BE2C (cell line): Measurements from ENCODE around the gene EML4.

Source experiments
- DNase-seq: peaks from one replicate; pipeline ENCODE4 v3.0.0-alpha.2; 2020
- H3K27me3 ChIP-seq: fragments of 250-450 bp; sonication (Bioruptor Pico); 2 replicates; pipeline ENCODE4 v1.5.1; 2020; ENCODE audit warnings: mild to moderate bottlenecking
- H3K36me3 ChIP-seq: fragments of 250-450 bp; sonication (Bioruptor Pico); 2 replicates; pipeline ENCODE4 v1.5.1; 2020; ENCODE audit warnings: mild to moderate bottlenecking
- H3K4me1 ChIP-seq: fragments of 250-450 bp; sonication (Bioruptor Pico); 2 replicates; pipeline ENCODE4 v1.5.1; 2020
- H3K4me3 ChIP-seq: 2 replicates; pipeline ENCODE4 v1.5.1; 2011; ENCODE audit warnings: low read depth, low read length
- H3K9me3 ChIP-seq: fragments of 250-450 bp; sonication (Bioruptor Pico); 2 replicates; pipeline ENCODE4 v1.5.1; 2020
- TF ChIP-seq, protein P1 (sequence below): IDR thresholded peaks from 2 replicates; pipeline ENCODE4 v1.5.1; 2012; ENCODE audit warnings: mild to moderate bottlenecking, low read depth, low read length

The EML4 gene

DNA sequence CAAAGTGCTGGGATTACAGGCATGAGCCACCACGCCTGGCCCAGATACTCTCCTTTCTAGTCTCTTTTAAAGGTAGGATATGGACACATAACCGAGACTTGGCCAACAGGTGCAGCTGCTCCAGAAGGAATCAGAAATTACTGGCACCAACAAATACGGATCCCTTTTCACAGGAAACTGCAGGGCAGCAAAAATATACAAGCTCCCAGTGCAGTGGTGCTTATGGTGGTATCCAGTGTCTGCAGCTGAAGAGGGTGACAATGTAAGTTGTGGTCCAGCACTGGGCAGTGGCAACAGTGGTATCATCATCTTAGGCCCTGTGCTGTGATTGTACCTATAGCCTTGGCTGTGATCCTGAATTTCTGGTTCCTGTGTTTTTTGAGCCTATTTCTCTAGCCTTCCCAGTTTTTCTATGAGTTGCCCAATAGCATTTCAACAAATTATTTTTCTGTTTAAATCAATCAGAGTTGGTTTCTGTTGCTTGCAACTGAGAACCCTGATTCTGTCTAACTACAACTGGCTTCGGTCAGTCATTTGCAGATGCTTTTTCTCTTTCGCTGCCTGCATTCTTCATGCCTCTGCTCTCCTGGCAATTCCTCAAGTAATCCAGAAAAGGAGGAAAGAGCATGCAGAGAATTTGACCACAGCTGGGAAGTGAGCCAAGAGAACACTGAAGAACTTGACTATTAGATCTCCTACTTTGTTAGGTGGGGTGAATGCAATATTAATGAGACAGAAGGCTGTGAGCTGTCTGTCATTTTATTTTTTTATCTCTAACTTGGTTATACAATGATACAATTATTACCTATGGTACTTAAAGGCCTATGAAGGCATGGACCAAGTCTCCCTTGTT is 30.8 kb upstream of the EML4 start:
- H3K27me3 ChIP-seq = no peaks in the 10 kb centered on the region
- DNase-seq = no peak
- no peaks in the 10 kb centered on the region for H3K9me3 ChIP-seq
- H3K4me1 ChIP-seq = peaks cover 48% of the 10 kb centered on the region
- TF ChIP-seq, protein P1, sequence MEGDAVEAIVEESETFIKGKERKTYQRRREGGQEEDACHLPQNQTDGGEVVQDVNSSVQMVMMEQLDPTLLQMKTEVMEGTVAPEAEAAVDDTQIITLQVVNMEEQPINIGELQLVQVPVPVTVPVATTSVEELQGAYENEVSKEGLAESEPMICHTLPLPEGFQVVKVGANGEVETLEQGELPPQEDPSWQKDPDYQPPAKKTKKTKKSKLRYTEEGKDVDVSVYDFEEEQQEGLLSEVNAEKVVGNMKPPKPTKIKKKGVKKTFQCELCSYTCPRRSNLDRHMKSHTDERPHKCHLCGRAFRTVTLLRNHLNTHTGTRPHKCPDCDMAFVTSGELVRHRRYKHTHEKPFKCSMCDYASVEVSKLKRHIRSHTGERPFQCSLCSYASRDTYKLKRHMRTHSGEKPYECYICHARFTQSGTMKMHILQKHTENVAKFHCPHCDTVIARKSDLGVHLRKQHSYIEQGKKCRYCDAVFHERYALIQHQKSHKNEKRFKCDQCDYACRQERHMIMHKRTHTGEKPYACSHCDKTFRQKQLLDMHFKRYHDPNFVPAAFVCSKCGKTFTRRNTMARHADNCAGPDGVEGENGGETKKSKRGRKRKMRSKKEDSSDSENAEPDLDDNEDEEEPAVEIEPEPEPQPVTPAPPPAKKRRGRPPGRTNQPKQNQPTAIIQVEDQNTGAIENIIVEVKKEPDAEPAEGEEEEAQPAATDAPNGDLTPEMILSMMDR = no peak
- H3K36me3 ChIP-seq = no peaks in the 10 kb centered on the region
- H3K4me3 ChIP-seq = no peak overlapping the region

DNA sequence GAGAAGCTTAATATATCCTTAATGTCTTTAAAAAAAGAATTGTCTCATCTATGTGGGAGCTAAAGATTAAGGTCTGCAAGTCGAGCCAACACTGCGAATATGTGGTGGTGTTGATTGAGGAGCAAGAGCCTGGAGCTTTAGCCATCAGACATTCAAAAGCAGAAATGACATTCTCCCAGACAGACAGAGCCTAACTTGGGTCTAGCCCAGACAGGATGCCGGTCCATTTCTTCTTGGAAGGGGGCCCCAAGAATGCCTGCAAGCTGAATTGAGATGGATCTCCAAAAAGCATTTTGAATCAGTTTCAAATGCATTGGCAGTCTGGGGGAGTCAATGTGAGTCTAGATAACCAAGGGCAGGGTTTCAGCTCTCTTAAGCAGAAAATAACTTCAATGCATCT is 30.1 kb upstream of the EML4 start:
- no peak for DNase-seq
- H3K9me3 ChIP-seq = no peaks in the 10 kb centered on the region
- H3K27me3 ChIP-seq = no peaks in the 10 kb centered on the region
- no peaks in the 10 kb centered on the region for H3K36me3 ChIP-seq
- no peak overlapping the region for H3K4me3 ChIP-seq
- H3K4me1 ChIP-seq = peaks cover 43% of the 10 kb centered on the region
- TF ChIP-seq, protein P1 = no peak

DNA sequence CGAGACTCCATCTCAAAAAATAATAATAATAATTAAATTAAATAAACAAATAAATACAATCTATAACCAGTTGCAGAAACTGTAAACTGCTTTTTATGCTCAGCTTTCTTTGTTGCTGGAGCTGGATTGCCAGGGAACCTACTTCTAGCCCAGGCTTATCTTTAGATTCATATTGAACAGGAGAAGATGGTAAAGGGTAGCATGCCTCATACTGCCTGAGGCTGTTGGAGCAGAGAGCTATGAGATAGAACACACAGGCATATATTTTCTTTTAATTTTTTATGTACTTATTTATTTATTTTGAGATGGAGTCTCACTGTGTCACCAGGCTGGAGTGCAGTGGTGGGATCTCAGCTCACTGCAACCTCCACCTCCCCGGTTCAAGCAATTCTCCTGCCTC is 28.7 kb upstream of the EML4 start:
- H3K27me3 ChIP-seq = no peaks in the 10 kb centered on the region
- H3K4me1 ChIP-seq = peaks cover 39% of the 10 kb centered on the region
- TF ChIP-seq, protein P1 = no peak
- peak; percentile 25 for DNase-seq
- H3K36me3 ChIP-seq = no peaks in the 10 kb centered on the region
- H3K4me3 ChIP-seq = no peak overlapping the region
- no peaks in the 10 kb centered on the region for H3K9me3 ChIP-seq

DNA sequence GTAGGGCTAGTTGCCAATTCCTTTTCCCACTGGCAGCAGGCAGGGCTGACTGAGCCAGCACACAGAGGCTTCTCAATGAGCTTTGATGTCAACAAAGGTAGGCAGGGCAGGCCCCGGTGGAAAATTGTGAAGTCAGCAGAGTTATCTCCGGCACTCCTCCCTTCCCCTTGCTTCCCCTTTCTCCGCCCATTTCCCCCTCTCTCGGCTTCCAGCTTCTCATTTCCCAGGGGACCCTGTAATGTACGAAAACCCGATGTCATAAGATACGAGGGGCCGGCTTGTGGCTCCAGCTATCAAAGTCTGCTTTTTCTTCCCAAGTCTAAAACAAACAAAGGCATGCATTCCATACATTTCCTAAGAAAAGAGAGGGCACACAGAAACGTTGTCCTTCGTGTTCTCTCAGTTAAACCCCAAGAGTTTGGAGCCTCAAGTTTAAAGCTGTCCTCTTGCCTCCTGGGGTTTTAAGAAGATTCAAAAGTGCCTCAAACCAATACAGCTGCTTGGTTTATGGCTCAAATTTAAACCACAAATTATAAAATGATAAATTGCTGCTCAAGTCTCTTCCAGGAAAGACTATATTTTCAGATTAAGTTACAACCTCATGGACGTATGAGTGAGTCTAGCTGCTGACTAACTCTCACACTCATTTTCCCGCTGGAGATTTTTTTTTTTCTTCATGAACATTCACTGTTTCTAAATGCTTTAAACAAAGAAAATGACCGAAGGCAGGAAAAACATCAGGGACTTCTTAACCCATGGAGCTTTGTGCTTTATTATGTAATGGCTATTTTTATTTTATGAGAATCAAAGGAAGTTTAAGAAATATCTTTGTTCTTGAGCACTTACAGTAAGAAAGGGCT is 27.2 kb upstream of the EML4 start:
- H3K4me1 ChIP-seq = peaks cover 29% of the 10 kb centered on the region
- no peaks in the 10 kb centered on the region for H3K36me3 ChIP-seq
- H3K4me3 ChIP-seq = peak overlapping the region; percentile 37
- DNase-seq = peak; percentile 90
- no peaks in the 10 kb centered on the region for H3K9me3 ChIP-seq
- no peaks in the 10 kb centered on the region for H3K27me3 ChIP-seq
- TF ChIP-seq, protein P1 = no peak

DNA sequence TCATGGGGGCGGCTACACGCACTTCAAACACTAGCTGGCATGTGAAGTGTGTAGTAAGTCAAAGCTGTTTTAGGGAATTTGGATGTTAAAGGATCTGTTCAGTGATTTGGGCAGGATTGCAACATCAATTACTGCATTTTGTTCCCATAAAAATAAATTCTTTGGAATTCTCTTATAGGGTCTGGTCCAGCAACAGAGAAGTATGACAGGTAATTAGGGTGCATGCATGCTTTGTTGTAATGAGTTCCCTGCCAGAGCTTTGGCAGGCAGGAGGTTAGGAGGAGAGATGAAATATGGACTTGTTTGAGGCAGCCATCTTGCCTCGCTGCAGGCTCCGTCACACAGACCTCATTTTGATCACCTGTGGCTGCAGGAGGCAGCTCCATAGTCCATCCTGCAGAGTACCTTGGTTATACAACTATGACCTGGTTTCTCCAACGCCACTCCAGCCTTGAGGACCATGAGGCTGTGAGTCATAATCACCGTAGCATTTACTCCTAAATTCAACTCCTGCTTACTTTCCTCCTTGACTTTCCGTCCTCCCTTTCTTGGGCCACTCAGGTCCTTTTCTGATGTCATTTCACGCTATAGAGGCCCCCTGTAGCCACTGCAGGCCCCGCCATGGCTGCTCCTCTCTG is 26.5 kb upstream of the EML4 start:
- TF ChIP-seq, protein P1 = no peak
- Histone ChIP-seq H3K9me3 (no peaks in the 10 kb centered on the region), H3K4me3 (no peak overlapping the region), H3K27me3 (no peaks in the 10 kb centered on the region), H3K36me3 (no peaks in the 10 kb centered on the region), H3K4me1 (peaks cover 29% of the 10 kb centered on the region)
- no peak for DNase-seq
